Measurements from ENCODE around the gene WASHC3.
"Not testable (repeated sequence)": the region's sequence is repeated elsewhere in the genome, so short reads cannot be mapped to it uniquely, and the experiment has no call there.

The WASHC3 gene

GRCh38 chr12:102050660-102051430 is 10.9 kb downstream of the WASHC3 start:
- no peak for DNase-seq

- no peak for DNase-seq
These were observed 17.9 kb downstream of the WASHC3 start for GRCh38 chr12:102043928-102044327.

GRCh38 chr12:102033991-102034745 is 27.6 kb downstream of the WASHC3 start:
- DNase-seq = no peak

GRCh38 chr12:102031852-102032251 is 29.9 kb downstream of the WASHC3 start:
- no peak for DNase-seq

- no peak for DNase-seq
These were observed 32.6 kb downstream of the WASHC3 start for GRCh38 chr12:102029141-102029540.

GRCh38 chr12:102026728-102027127 is 35.1 kb downstream of the WASHC3 start:
- no peak for DNase-seq

- no peak for DNase-seq
These were observed 37.0 kb downstream of the WASHC3 start for GRCh38 chr12:102024765-102025164.

GRCh38 chr12:102023343-102023930 is 38.4 kb downstream of the WASHC3 start:
- no peak for DNase-seq

- no peak for DNase-seq
These were observed 39.5 kb downstream of the WASHC3 start for GRCh38 chr12:102022286-102022685.

GRCh38 chr12:102021540-102022246 is 40.1 kb downstream of the WASHC3 start:
- DNase-seq = no peak

GRCh38 chr12:102018607-102019006 is 43.2 kb downstream of the WASHC3 start:
- not testable (repeated sequence) for DNase-seq

- no peak for DNase-seq
These were observed 45.3 kb downstream of the WASHC3 start for GRCh38 chr12:102016472-102016871.

- DNase-seq = peak; percentile 27
These were observed 51.4 kb downstream of the WASHC3 start for GRCh38 chr12:102010265-102010994.

- no peak for DNase-seq
These were observed 52.0 kb downstream of the WASHC3 start for GRCh38 chr12:102009796-102010195.

GRCh38 chr12:102008615-102009126 is 53.1 kb downstream of the WASHC3 start:
- DNase-seq = no peak

GRCh38 chr12:102005256-102005655 is 56.5 kb downstream of the WASHC3 start:
- no peak for DNase-seq

GRCh38 chr12:101997102-101997501 is 64.7 kb downstream of the WASHC3 start:
- no peak for DNase-seq

GRCh38 chr12:101995684-101996083 is 66.1 kb downstream of the WASHC3 start:
- no peak for DNase-seq

GRCh38 chr12:101992091-101992490 is 69.7 kb downstream of the WASHC3 start:
- no peak for DNase-seq

GRCh38 chr12:101982307-101982706 is 79.5 kb downstream of the WASHC3 start:
- DNase-seq = no peak

- DNase-seq = no peak
These were observed 79.9 kb downstream of the WASHC3 start for GRCh38 chr12:101981868-101982267.

GRCh38 chr12:101968770-101969169 is 93.0 kb downstream of the WASHC3 start:
- no peak for DNase-seq

All from suppressor macrophage treated with lipopolysaccharide for 4 hours (primary cell).